Small intestine (tissue), 7 donors: Measurements from ENCODE around the gene COMP. TPM values are rescaled to one million over a fixed set of nuclear protein-coding genes. Genes with fewer than 3 reads are reported as not detected.

Experiments used
- DNase-seq, 2 donors: peaks; one replicate each; pipeline versions ENCODE4 v3.0.0 to v3.0.0-alpha.2; 2013
- FAIRE-seq: peaks from 2 replicates; lab custom pipeline; 2012; peaks lifted over from hg19 to GRCh38; lab: Jason Lieb, UNC
- H3K27ac ChIP-seq, 3 donors: one replicate each; pipeline ENCODE4 v1.5.1; 2013; ENCODE audit warnings: low read length in 2 of 3, mild to moderate bottlenecking in 2 of 3, control low read depth in 1 of 3, inconsistent platforms in 1 of 3, low read depth in 1 of 3, moderate library complexity in 1 of 3
- H3K27me3 ChIP-seq, 3 donors: one replicate each; pipeline ENCODE4 v1.6.1; 2013; ENCODE audit warnings: low read length in 3 of 3, inconsistent platforms in 1 of 3; ENCODE audit not compliant: control insufficient read depth in 3 of 3, insufficient read depth in 3 of 3
- H3K36me3 ChIP-seq, 3 donors: one replicate each; pipeline ENCODE4 v1.6.1; 2013; ENCODE audit warnings: low read length in 3 of 3, inconsistent platforms in 1 of 3, low read depth in 1 of 3, mild to moderate bottlenecking in 1 of 3, moderate library complexity in 1 of 3; ENCODE audit not compliant: control insufficient read depth in 3 of 3, insufficient read depth in 2 of 3
- H3K4me1 ChIP-seq, 3 donors: one replicate each; pipeline ENCODE4 v1.6.1; 2013; ENCODE audit warnings: low read length in 2 of 3, inconsistent platforms in 1 of 3, low read depth in 1 of 3, mild to moderate bottlenecking in 1 of 3, moderate library complexity in 1 of 3; ENCODE audit not compliant: control insufficient read depth in 3 of 3, insufficient read depth in 2 of 3
- H3K4me3 ChIP-seq, 3 donors: one replicate each; pipeline ENCODE4 v1.5.1; 2013; ENCODE audit warnings: low read length in 3 of 3, control low read depth in 1 of 3, inconsistent platforms in 1 of 3, low read depth in 1 of 3, mild to moderate bottlenecking in 1 of 3, moderate library complexity in 1 of 3
- H3K9me3 ChIP-seq, 2 donors: one replicate each; pipeline ENCODE4 v1.6.1; 2013; ENCODE audit warnings: low read depth in 1 of 2, low read length in 1 of 2; ENCODE audit not compliant: control insufficient read depth in 2 of 2, insufficient read depth in 1 of 2
- WGBS, 3 donors: extraction: QIAGEN DNeasy Blood & Tissue Kit; methylation state at CpG; one replicate each; pipeline ENCODE4 v1.1.7; 2013; 5-methylcytosine and 5-hydroxymethylcytosine counted together
- polyA plus RNA-seq, 4 donors: library from polyadenylated mRNA; stranded (reverse) in 3 of 4; unstranded in 1 of 4; fragments of 200-250 nt in 3 of 4; fragments of 120-200 nt in 1 of 4; gene quantifications; one replicate each; pipeline versions ENCODE4 v1.2.1 to v1.2.3, GENCODE V29; 2013
- donor health status: healthy with polysubstance abuse.
- donor health status: control.
- donor health status: control.
- donor health status: Bipolar disorder and iron deficiency.
- donor health status: healthy.

COMP gene
- polyA plus RNA-seq, 4 donors = 0.68 to 1.8 TPM; not detected in 2

DNA sequence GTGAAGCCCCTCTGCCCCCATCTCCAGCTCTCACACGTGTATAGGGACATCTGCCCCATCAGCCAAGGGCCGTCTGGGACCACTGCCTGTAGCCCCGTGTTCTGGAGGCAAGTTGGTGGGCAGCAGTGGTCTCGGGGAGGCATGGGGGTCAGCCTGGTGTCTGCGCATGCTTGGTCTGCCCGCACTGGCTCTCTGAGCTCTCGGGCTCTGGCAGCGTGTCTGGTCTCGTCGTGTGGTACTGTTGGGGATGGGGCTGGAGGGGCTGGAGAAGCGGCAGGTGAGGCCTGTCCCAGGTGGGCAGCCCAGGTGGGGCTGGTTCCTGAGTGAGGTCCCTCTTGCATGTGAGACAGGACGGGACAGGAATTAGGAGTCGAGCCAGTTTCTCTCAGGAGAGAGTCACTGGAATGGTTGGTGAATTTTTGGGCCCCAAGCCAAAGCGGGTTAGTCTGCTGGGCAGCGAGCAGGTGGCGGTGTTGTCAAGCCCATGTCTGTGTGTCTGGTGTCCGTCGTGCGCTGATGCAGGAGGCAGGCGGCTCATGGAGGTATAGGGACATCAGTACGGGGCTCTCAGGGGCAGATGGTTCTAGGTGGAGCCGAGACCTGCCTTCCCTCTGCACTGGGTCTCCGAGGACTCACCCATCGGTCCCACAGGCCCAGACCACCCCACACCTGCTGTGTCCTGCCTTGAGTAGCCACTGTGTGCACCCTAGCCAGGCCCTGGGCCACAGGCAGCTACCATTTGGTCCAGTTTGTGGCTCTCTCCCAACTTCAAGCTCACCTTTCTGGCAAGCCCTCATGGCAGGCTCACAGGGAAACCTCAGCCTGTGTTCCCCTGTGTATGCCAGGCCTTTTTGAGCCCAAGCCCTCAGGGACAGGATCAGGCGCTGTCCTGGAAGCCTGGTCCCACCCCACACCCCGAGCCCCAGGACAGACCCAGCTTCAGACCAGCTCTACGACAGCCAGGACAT is 18.2 kb downstream of the COMP start:
- Histone ChIP-seq H3K4me1 (peaks cover 0 to 16% (median 0%) of the 10 kb centered on the region in 3 donors), H3K4me3 (no peak overlapping the region), H3K36me3 (peaks cover 0 to 77% (median 0%) of the 10 kb centered on the region in 3 donors), H3K9me3 (no peaks in the 10 kb centered on the region), H3K27ac (no peak overlapping the region), H3K27me3 (peaks cover 0 to 9% (median 0%) of the 10 kb centered on the region in 3 donors)
- WGBS, 3 donors = 82 to 84% (median 83%) methylated on average over 26 to 27 of the region's 27 CpGs
- FAIRE-seq (no peak), DNase-seq (no peak)

GRCh38 chr19:18771328-18772242 is 19.5 kb downstream of the COMP start:
- no peaks in the 10 kb centered on the region for H3K9me3 ChIP-seq
- H3K4me3 ChIP-seq = no peak overlapping the region
- H3K27me3 ChIP-seq = no peaks in the 10 kb centered on the region
- H3K36me3 ChIP-seq = peaks cover 0 to 83% (median 0%) of the 10 kb centered on the region in 3 donors
- DNase-seq (no peak), FAIRE-seq (no peak)
- H3K4me1 ChIP-seq = peaks cover 0 to 20% (median 0%) of the 10 kb centered on the region in 3 donors
- H3K27ac ChIP-seq = no peak overlapping the region
- WGBS, 3 donors = 90 to 91% (median 90%) methylated on average over 35 to 36 of the region's 36 CpGs

DNA sequence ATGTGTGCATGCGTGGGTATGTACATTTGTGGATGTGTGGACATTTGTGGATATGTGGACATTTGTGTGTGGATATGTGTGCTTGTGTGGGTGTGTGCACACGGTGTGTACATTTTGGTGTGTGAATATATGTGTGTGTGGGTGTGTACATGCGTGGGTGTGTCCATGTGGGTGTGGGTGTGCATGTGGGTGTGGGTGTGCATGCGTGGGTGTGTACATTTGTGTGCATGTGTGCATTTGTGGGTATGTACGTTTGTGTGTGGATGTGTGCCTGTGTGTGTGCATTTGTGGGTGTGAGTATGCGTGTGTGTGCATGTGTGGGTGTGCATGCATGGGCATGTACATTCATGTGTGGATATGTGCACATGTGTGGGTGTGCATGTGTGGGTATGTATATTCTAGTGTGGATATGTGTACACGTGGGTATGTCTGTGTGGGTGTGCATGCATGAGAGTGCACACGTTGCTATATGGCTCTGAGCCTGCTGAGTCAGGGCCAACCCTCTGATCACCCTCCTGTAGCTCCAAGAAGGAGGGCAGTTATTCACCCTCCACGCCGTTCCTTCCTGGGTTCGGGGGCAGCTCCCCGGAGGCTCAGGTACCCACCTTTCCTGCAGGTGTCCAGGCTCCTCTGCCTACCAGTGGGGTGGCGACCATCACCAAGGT is 20.3 kb downstream of the COMP start:
- DNase-seq = no peak
- H3K27me3 ChIP-seq = no peaks in the 10 kb centered on the region
- no peak overlapping the region for H3K27ac ChIP-seq
- no peak for FAIRE-seq
- no peak overlapping the region for H3K4me3 ChIP-seq
- peaks cover 0 to 20% (median 0%) of the 10 kb centered on the region in 3 donors for H3K4me1 ChIP-seq
- peaks cover 0 to 80% (median 0%) of the 10 kb centered on the region in 3 donors for H3K36me3 ChIP-seq
- WGBS, 3 donors = 71 to 85% (median 84%) methylated on average over 13 of the region's 13 CpGs
- H3K9me3 ChIP-seq = no peaks in the 10 kb centered on the region

DNA sequence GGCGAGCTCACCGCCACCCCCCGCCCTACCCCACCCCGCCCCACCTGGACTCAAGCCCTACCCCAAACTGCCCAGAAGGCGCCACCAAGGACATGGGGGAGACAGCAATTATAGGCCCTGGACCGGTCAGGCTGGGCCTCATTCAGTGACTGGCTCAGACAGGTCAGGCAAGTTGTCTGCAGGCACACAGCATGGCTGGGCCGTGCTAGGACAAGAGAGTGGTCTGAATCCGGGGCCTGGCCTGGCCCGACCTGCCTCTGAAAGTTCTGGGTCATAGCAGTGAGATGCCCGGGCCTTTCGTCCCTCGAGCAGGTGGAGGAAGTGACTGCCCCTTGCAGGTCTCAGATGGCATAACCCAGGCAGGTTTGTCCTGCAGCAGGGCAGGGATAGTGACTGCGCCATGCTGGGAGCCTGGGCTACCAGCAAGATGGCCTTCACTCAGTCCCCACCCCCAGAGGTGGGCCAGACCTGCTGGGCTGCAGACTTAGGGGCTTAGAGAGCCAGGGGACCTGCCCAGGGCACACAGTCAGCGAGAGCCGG is 21.0 kb downstream of the COMP start:
- H3K36me3 ChIP-seq = peaks cover 0 to 79% (median 0%) of the 10 kb centered on the region in 3 donors
- H3K27me3 ChIP-seq = no peaks in the 10 kb centered on the region
- no peak overlapping the region for H3K4me3 ChIP-seq
- H3K4me1 ChIP-seq = peaks cover 0 to 20% (median 0%) of the 10 kb centered on the region in 3 donors
- H3K9me3 ChIP-seq = no peaks in the 10 kb centered on the region
- H3K27ac ChIP-seq = no peak overlapping the region
- WGBS, 3 donors = 91 to 93% (median 92%) methylated on average over 15 of the region's 15 CpGs
- FAIRE-seq (no peak), DNase-seq (no peak)

- FAIRE-seq = no peak
- peak overlapping the region in 1 of 3 donors; percentile 79 for H3K27ac ChIP-seq
- H3K27me3 ChIP-seq = no peaks in the 10 kb centered on the region
- H3K4me3 ChIP-seq = no peak overlapping the region
- H3K9me3 ChIP-seq = no peaks in the 10 kb centered on the region
- peak; percentile 13 to 67 for DNase-seq
- peaks cover 0 to 20% (median 0%) of the 10 kb centered on the region in 3 donors for H3K4me1 ChIP-seq
- WGBS, 3 donors = 35 to 77% (median 63%) methylated on average over 24 of the region's 24 CpGs
- peaks cover 0 to 77% (median 0%) of the 10 kb centered on the region in 3 donors for H3K36me3 ChIP-seq
Observed at GRCh38 chr19:18768997-18769891, 21.9 kb downstream of the COMP start.

DNA sequence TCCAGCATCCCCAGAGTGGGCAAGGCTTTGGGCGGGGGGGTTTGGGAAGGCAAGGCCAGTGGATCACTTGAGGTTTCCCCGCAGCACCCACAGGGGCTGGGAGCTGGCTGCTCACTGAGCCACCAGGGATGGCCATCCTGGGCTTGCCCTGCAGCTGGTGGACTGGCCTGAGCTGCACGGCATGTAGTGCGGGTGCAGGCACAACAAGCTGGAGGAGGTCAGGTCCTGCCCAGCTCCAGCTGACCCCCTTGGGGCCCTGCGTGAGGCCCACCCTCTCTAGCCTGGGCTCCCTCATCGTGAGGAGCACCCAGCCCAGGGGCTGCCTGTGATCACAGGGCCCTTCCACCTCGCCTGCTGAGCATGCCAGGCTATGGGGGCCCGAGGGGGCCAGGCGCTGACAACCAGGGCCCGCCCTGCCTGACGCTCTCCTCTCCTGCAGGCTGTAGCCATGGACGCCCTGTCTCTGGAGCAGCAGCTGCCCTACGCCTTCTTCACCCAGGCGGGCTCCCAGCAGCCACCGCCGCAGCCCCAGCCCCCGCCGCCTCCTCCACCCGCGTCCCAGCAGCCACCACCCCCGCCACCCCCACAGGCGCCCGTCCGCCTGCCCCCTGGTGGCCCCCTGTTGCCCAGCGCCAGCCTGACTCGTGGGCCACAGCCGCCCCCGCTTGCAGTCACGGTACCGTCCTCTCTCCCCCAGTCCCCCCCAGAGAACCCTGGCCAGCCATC is 22.9 kb downstream of the COMP start:
- Histone ChIP-seq H3K27me3 (no peaks in the 10 kb centered on the region), H3K36me3 (peaks cover 0 to 78% (median 0%) of the 10 kb centered on the region in 3 donors), H3K27ac (peak overlapping the region in 1 of 3 donors; percentile 79), H3K4me3 (no peak overlapping the region), H3K9me3 (no peaks in the 10 kb centered on the region), H3K4me1 (peaks cover 0 to 20% (median 0%) of the 10 kb centered on the region in 3 donors)
- FAIRE-seq (no peak), DNase-seq (no peak)
- WGBS, 3 donors = 62 to 86% (median 73%) methylated on average over 16 to 30 of the region's 30 CpGs
